ENCODE data around the gene SPTLC2.

SPTLC2 gene

DNA sequence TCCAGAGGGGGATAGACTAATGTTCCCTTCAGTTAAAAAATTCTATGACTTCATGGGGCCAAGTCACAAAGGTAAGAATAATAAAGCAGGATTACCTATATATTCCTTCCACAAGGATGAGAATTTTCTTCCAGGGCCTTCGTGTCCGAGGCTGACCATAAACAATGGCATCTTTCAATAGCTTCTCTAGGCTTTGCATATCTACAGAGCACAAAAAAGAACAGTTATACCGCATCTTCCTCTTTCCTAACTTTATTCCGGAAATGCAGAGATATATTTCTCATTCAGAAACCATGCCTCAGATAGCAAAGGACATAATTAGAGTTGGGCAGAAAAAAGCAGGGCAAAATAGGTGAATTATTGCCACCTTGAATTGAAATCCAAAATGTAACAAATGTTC is 59.5 kb downstream of the SPTLC2 start:
- TF ChIP-seq GLIS3 (CRISPR knock-in tag; IDR thresholded peaks at IDR 0.05) = no peak
- no peak for ATAC-seq

DNA sequence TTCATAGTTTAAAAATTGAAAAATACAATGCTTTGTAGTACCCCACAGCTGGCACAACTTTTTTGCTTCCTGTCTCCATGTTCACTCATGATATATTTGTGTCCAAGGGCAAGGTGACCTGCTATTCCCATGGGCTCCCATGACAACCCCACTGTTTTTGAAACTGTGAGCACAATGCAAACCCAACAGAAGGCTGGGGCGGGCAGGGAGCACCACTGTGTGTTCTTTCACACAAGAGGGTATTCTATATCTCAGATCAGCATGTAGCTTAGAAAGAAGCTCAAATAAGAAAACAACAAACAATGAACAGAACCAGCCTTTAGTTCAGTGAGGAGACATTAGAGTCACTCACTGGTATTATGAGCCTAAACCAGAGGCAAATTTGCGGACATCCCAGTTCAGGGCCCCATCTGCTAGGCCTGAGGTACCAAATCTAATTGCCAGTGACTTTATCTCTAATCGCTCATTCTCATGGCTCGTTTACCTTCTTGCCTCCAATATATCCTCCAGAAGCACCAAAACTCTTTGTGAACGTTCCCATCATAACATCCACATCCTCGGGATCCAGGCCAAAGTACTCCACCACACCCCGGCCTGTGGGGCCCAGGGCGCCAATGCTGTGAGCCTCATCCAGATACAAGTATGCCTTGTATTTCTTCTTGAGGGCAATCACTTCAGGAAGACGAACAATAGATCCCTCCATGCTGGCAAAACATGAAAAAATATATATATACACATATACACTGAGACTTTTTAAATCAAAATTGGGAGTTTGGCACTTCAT is 61.4 kb downstream of the SPTLC2 start:
- TF ChIP-seq ZNF70 (CRISPR knock-in tag; IDR thresholded peaks at IDR 0.05) (no peak), ZNF8 (CRISPR knock-in tag; IDR thresholded peaks at IDR 0.05) (no peak), ZNF565 (CRISPR knock-in tag; conservative IDR thresholded peaks at IDR 0.05; ENCODE audit: low read depth) (no peak), ZFP30 (CRISPR knock-in tag; IDR thresholded peaks at IDR 0.05) (no peak), OSR1 (CRISPR knock-in tag; IDR thresholded peaks at IDR 0.05) (no peak), BACH2 (CRISPR knock-in tag; IDR thresholded peaks at IDR 0.05; ENCODE audit: borderline replicate concordance) (no peak), TCF4 (CRISPR knock-in tag; IDR thresholded peaks at IDR 0.05; ENCODE audit: borderline replicate concordance) (no peak), CSDC2 (CRISPR knock-in tag; IDR thresholded peaks at IDR 0.05) (no peak), GLIS3 (CRISPR knock-in tag; IDR thresholded peaks at IDR 0.05) (no peak), PPARA (CRISPR knock-in tag; IDR thresholded peaks at IDR 0.05; ENCODE audit: borderline replicate concordance) (no peak), ARNTL (CRISPR knock-in tag; IDR thresholded peaks at IDR 0.05; ENCODE audit: borderline replicate concordance, low read depth) (no peak), ISL1 (CRISPR knock-in tag; IDR thresholded peaks at IDR 0.05) (no peak), ESRRG (CRISPR knock-in tag; IDR thresholded peaks at IDR 0.05) (no peak), TOX (CRISPR knock-in tag; IDR thresholded peaks at IDR 0.05; ENCODE audit: borderline replicate concordance) (no peak), SNAI2 (CRISPR knock-in tag; IDR thresholded peaks at IDR 0.05) (no peak)
- TF ChIP-seq, protein P1, sequence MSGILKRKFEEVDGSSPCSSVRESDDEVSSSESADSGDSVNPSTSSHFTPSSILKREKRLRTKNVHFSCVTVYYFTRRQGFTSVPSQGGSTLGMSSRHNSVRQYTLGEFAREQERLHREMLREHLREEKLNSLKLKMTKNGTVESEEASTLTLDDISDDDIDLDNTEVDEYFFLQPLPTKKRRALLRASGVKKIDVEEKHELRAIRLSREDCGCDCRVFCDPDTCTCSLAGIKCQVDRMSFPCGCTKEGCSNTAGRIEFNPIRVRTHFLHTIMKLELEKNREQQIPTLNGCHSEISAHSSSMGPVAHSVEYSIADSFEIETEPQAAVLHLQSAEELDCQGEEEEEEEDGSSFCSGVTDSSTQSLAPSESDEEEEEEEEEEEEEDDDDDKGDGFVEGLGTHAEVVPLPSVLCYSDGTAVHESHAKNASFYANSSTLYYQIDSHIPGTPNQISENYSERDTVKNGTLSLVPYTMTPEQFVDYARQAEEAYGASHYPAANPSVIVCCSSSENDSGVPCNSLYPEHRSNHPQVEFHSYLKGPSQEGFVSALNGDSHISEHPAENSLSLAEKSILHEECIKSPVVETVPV (CRISPR knock-in tag; IDR thresholded peaks at IDR 0.05) = no peak
- TF ChIP-seq, protein P2, sequence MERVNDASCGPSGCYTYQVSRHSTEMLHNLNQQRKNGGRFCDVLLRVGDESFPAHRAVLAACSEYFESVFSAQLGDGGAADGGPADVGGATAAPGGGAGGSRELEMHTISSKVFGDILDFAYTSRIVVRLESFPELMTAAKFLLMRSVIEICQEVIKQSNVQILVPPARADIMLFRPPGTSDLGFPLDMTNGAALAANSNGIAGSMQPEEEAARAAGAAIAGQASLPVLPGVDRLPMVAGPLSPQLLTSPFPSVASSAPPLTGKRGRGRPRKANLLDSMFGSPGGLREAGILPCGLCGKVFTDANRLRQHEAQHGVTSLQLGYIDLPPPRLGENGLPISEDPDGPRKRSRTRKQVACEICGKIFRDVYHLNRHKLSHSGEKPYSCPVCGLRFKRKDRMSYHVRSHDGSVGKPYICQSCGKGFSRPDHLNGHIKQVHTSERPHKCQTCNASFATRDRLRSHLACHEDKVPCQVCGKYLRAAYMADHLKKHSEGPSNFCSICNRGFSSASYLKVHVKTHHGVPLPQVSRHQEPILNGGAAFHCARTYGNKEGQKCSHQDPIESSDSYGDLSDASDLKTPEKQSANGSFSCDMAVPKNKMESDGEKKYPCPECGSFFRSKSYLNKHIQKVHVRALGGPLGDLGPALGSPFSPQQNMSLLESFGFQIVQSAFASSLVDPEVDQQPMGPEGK (CRISPR knock-in tag; IDR thresholded peaks at IDR 0.05; ENCODE audit: borderline replicate concordance) = no peak
- TF ChIP-seq, protein P3, sequence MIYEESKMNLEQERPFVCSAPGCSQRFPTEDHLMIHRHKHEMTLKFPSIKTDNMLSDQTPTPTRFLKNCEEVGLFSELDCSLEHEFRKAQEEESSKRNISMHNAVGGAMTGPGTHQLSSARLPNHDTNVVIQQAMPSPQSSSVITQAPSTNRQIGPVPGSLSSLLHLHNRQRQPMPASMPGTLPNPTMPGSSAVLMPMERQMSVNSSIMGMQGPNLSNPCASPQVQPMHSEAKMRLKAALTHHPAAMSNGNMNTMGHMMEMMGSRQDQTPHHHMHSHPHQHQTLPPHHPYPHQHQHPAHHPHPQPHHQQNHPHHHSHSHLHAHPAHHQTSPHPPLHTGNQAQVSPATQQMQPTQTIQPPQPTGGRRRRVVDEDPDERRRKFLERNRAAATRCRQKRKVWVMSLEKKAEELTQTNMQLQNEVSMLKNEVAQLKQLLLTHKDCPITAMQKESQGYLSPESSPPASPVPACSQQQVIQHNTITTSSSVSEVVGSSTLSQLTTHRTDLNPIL (CRISPR knock-in tag; IDR thresholded peaks at IDR 0.05; ENCODE audit: low read depth) = no peak

GRCh38 chr14:77554207-77554606 is 62.2 kb downstream of the SPTLC2 start:
- TF ChIP-seq TCF4 (CRISPR knock-in tag; IDR thresholded peaks at IDR 0.05; ENCODE audit: borderline replicate concordance) (no peak), TSHZ2 (CRISPR knock-in tag; IDR thresholded peaks at IDR 0.05) (no peak), CSDC2 (CRISPR knock-in tag; IDR thresholded peaks at IDR 0.05) (no peak), ISL1 (CRISPR knock-in tag; IDR thresholded peaks at IDR 0.05) (no peak), TOX (CRISPR knock-in tag; IDR thresholded peaks at IDR 0.05; ENCODE audit: borderline replicate concordance) (no peak), ESRRG (CRISPR knock-in tag; IDR thresholded peaks at IDR 0.05) (no peak), ZC3H10 (CRISPR knock-in tag; IDR thresholded peaks at IDR 0.05) (no peak), ZNF565 (CRISPR knock-in tag; conservative IDR thresholded peaks at IDR 0.05; ENCODE audit: low read depth) (no peak), GLIS3 (CRISPR knock-in tag; IDR thresholded peaks at IDR 0.05) (no peak), SNAI2 (CRISPR knock-in tag; IDR thresholded peaks at IDR 0.05) (no peak), RARB (CRISPR knock-in tag; IDR thresholded peaks at IDR 0.05) (no peak), ARNTL (CRISPR knock-in tag; IDR thresholded peaks at IDR 0.05; ENCODE audit: borderline replicate concordance, low read depth) (no peak), PPARA (CRISPR knock-in tag; IDR thresholded peaks at IDR 0.05; ENCODE audit: borderline replicate concordance) (no peak), ZFP30 (CRISPR knock-in tag; IDR thresholded peaks at IDR 0.05) (no peak), ZNF8 (CRISPR knock-in tag; IDR thresholded peaks at IDR 0.05) (no peak)
- TF ChIP-seq, protein P2 (CRISPR knock-in tag; IDR thresholded peaks at IDR 0.05; ENCODE audit: borderline replicate concordance) = no peak
- TF ChIP-seq, protein P4, sequence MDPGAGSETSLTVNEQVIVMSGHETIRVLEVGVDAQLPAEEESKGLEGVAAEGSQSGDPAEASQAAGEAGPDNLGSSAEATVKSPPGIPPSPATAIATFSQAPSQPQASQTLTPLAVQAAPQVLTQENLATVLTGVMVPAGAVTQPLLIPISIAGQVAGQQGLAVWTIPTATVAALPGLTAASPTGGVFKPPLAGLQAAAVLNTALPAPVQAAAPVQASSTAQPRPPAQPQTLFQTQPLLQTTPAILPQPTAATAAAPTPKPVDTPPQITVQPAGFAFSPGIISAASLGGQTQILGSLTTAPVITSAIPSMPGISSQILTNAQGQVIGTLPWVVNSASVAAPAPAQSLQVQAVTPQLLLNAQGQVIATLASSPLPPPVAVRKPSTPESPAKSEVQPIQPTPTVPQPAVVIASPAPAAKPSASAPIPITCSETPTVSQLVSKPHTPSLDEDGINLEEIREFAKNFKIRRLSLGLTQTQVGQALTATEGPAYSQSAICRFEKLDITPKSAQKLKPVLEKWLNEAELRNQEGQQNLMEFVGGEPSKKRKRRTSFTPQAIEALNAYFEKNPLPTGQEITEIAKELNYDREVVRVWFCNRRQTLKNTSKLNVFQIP (CRISPR knock-in tag; IDR thresholded peaks at IDR 0.05; ENCODE audit: borderline replicate concordance, low read depth) = no peak
- TF ChIP-seq, protein P3 (CRISPR knock-in tag; IDR thresholded peaks at IDR 0.05; ENCODE audit: low read depth) = no peak
- no peak for ATAC-seq

More for the DNA sequence above, 61.4 kb downstream of the SPTLC2 start:
- no peak for ATAC-seq
